Stomach (tissue), 9 donors: ENCODE data around the gene RRP9. TPM values are rescaled to one million over a fixed set of nuclear protein-coding genes. Genes with fewer than 3 reads are reported as not detected.

Experiments
- DNase-seq, 2 donors: peaks; one replicate each; pipeline versions ENCODE4 v3.0.0 to v3.0.0-alpha.2; 2013 to 2019
- H3K27ac ChIP-seq, 5 donors: fragments of 200-600 bp in 4 of 5; sonication (generic) in 4 of 5; one replicate each; pipeline ENCODE4 v1.5.1; 2013 to 2019; ENCODE audit warnings: mild to moderate bottlenecking in 1 of 5, moderate library complexity in 1 of 5
- H3K27me3 ChIP-seq, 3 donors: fragments of 200-600 bp; sonication (generic); one replicate each; pipeline ENCODE4 v1.5.1; 2017 to 2019; ENCODE audit warnings: mixed run types in 1 of 3
- H3K36me3 ChIP-seq, 4 donors: fragments of 200-600 bp; sonication (generic); 1 replicate in 3 of 4; 2 replicates in 1 of 4; pipeline ENCODE4 v1.5.1; 2016 to 2019
- H3K4me1 ChIP-seq, 4 donors: fragments of 200-600 bp; sonication (generic); one replicate each; pipeline ENCODE4 v1.5.1; 2016 to 2019
- H3K4me3 ChIP-seq, 4 donors: fragments of 200-600 bp; sonication (generic) in 3 of 4; one replicate each; pipeline ENCODE4 v1.5.1; 2016 to 2019; ENCODE audit warnings: mild to moderate bottlenecking in 1 of 4
- H3K9me3 ChIP-seq, 4 donors: fragments of 200-600 bp; sonication (generic); one replicate each; pipeline ENCODE4 v1.5.1; 2016 to 2019
- CTCF ChIP-seq, 7 experiments: fragments of 450-650 bp in 4 of 7; fragments of 200-600 bp in 3 of 7; sonication (generic) in 3 of 7; IDR thresholded peaks; one replicate each; pipeline ENCODE4 v1.5.1; 2016 to 2019; ENCODE audit warnings: antibody characterized with exemption in 7 of 7, control low read depth in 2 of 7, mild to moderate bottlenecking in 1 of 7
- EP300 ChIP-seq: sonication (generic); formaldehyde crosslinking; IDR thresholded peaks from one replicate; pipeline ENCODE4 v1.6.1; 2017; ENCODE audit warnings: antibody characterized with exemption
- POLR2AphosphoS5 ChIP-seq, 3 donors: sonication (generic); formaldehyde crosslinking; IDR thresholded peaks; one replicate each; pipeline ENCODE4 v1.6.1; 2016; ENCODE audit warnings: antibody characterized with exemption in 3 of 3
- WGBS, 5 donors: extraction: QIAGEN DNeasy Blood & Tissue Kit in 3 of 5; methylation state at CpG; one replicate each; pipeline versions ENCODE4 v1.1.5 to v1.1.7; 2013 to 2018; 5-methylcytosine and 5-hydroxymethylcytosine counted together
- intact Hi-C: fragments of 100-400 bp; cut with DNase I; formaldehyde crosslinking; loops from one replicate; pipeline ENCODE4 v1.15.1; 2023; ENCODE audit warnings: low total_unique reads
- polyA plus RNA-seq, 3 donors: library from polyadenylated mRNA; stranded (reverse); fragments of 200-250 nt; gene quantifications; one replicate each; pipeline ENCODE4 v1.2.3, GENCODE V29; 2013
- total RNA-seq, 5 donors: library from RNA; depleted of rRNA; stranded (reverse); fragments of >200 nt; gene quantifications; one replicate each; pipeline versions ENCODE4 v1.1.0 to v1.2.3, GENCODE V29; 2014 to 2016
- donor health status: healthy with polysubstance abuse.
- donor health status: Bipolar disorder and iron deficiency.
- donor health status: healthy.

RRP9 gene
- total and polyA plus RNA-seq, 8 donors = 3.2 to 21.0 (median 13.0) TPM

DNA sequence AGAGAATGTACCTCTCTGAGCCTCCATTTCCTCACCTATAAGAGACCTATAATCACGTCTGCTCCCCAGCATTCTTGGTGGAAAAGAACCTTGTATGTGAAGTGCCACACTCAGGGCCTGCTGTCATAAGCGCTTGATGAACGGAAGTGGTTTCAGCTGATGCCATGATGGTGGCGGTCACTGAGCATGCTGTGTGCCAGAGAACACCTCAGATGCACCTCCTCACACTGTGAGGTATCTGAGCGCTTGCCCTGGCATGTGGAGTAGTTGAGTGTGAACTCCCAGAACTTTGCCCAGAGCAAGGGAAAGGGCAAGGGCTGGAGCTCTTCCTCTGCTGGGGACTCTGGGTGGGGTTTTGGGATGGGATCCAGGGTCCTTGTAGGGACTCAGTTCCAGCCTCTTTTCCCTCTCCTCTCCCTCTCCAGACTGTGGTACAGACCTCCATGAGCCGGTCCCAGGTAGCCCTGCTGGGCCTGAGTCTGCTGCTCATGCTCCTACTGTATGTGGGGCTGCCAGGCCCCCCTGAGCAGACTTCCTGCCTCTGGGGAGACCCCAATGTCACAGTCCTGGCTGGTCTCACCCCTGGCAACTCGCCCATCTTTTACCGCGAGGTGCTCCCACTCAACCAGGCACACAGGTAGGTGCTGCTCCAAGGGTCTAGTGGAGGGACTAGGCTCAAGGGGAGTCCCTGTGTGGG lies 35.9 kb upstream of the RRP9 start:
- no peaks in the 10 kb centered on the region for H3K9me3 ChIP-seq
- intact Hi-C loops = no loop called here
- H3K27ac ChIP-seq = no peak overlapping the region
- no peak for DNase-seq
- no peak for TF ChIP-seq CTCF (IDR thresholded peaks at IDR 0.05)
- H3K4me1 ChIP-seq = peaks cover 29 to 63% (median 41%) of the 10 kb centered on the region in 4 donors
- no peak overlapping the region for H3K4me3 ChIP-seq
- peaks cover 0 to 9% (median 2%) of the 10 kb centered on the region in 4 donors for H3K36me3 ChIP-seq
- 74 to 90% (median 87%) methylated on average over 6 to 9 of the region's 9 CpGs for WGBS, 5 donors
- H3K27me3 ChIP-seq = no peaks in the 10 kb centered on the region

- no peaks in the 10 kb centered on the region for H3K27me3 ChIP-seq
- DNase-seq = peak; percentile 62 to 91
- 32 to 50% (median 34%) methylated on average over 27 to 46 of the region's 46 CpGs for WGBS, 5 donors
- intact Hi-C loops = no loop called here
- H3K36me3 ChIP-seq = peaks cover 0 to 16% (median 4%) of the 10 kb centered on the region in 4 donors
- peak in 1 of 7 experiments; percentile 18 for TF ChIP-seq CTCF (IDR thresholded peaks at IDR 0.05)
- no peak for TF ChIP-seq EP300
- TF ChIP-seq POLR2AphosphoS5 (IDR thresholded peaks at IDR 0.05) = no peak
- H3K27ac ChIP-seq = peak overlapping the region; percentile 88 to 97 (median 95)
- peak overlapping the region; percentile 61 to 75 (median 65) for H3K4me3 ChIP-seq
- H3K4me1 ChIP-seq = peaks cover 21 to 63% (median 43%) of the 10 kb centered on the region in 4 donors
- H3K9me3 ChIP-seq = no peaks in the 10 kb centered on the region
Observed at GRCh38 chr3:51975852-51976549, 34.3 kb upstream of the RRP9 start.

DNA sequence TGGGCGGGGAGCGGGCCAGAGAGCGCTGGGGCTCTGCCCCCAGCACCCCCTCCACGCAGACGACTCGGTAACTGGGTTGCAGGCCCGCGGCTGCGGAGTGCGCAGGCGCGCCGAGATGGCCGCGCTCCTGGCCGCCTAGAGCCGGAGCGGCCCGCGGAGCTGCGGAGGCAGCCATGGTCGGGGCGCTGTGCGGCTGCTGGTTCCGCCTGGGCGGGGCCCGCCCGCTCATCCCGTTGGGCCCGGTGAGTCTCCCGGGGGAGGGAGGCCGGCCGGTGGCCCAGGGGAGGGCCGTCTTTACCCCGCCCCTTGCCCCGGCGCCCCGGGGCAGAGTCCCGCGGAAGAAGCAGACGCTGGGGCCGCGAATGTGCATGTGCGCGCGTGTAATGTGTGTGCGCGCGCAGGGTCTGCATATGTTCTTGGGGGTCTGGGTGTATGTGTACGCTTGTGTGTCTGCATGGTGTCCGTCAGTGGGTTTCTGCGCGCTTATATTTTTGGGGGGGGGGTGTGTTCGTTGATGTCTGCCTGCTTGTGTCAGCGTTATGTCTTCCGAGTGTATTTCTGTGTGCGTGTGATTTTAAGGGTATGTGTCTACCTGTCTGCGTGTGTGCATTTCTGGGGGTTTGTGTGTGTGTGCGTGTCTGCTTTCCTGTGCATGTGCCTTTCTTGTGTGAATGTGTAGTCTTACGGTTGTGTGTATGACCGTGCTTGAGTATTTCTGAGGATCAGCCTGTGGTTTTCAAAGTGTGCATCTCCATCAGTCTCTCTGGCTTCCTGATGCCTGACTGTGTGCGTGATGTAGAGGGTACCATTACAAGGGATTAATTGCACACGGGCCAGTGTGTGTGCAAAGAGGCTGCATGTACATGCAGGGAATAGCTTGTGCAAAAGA lies 33.5 kb upstream of the RRP9 start, which contains the start of gene ABHD14A:
Gene ABHD14A, plus strand, starts transcription at position 102 of the 889 bp plus-strand sequence. Its CDS starts 72 bp downstream, at position 174.
- intact Hi-C loops = no loop called here

More for the DNA sequence above, 33.5 kb upstream of the RRP9 start, which contains the start of gene ABHD14A:
- peak; percentile 78 to 93 for DNase-seq
- TF ChIP-seq POLR2AphosphoS5 (IDR thresholded peaks at IDR 0.05) = peak; percentile 3 to 71 (median 65)
- no peak for TF ChIP-seq CTCF (IDR thresholded peaks at IDR 0.05)
- WGBS, 5 donors = 0 to 1% (median 0%) methylated on average over 26 to 63 of the region's 63 CpGs
- Histone ChIP-seq H3K27me3 (no peaks in the 10 kb centered on the region), H3K9me3 (no peaks in the 10 kb centered on the region), H3K4me3 (peak within 1 kb of the TSS; percentile 61 to 75 (median 65)), H3K4me1 (peaks cover 21 to 62% (median 49%) of the 10 kb centered on the region in 4 donors), H3K27ac (peak within 1 kb of the TSS; percentile 88 to 97 (median 95)), H3K36me3 (peaks cover 0 to 9% (median 2%) of the 10 kb centered on the region in 4 donors)
